Peyer's patch (tissue), 4 donors: ENCODE results near the gene CADPS2. TPM values are rescaled to one million over a fixed set of nuclear protein-coding genes. Genes with fewer than 3 reads are reported as not detected.

ENCODE experiments used
- DNase-seq, 3 donors: peaks; one replicate each; pipeline ENCODE4 v3.0.0-alpha.2; 2017 to 2019
- H3K27ac ChIP-seq, 4 donors: fragments of 200-600 bp; sonication (generic); one replicate each; pipeline ENCODE4 v1.5.1; 2016 to 2019
- H3K27me3 ChIP-seq, 2 donors: fragments of 200-600 bp; sonication (generic); one replicate each; pipeline ENCODE4 v1.5.1; 2019
- H3K36me3 ChIP-seq, 3 donors: fragments of 200-600 bp; sonication (generic); one replicate each; pipeline ENCODE4 v1.5.1; 2016 to 2019
- H3K4me1 ChIP-seq, 4 donors: fragments of 200-600 bp; sonication (generic); one replicate each; pipeline ENCODE4 v1.5.1; 2016 to 2019
- H3K4me3 ChIP-seq, 4 donors: fragments of 200-600 bp; sonication (generic); 1 replicate in 3 of 4; 2 replicates in 1 of 4; pipeline ENCODE4 v1.5.1; 2016 to 2019; ENCODE audit warnings: mild to moderate bottlenecking in 1 of 4
- H3K9me3 ChIP-seq, 4 donors: fragments of 200-600 bp; sonication (generic); one replicate each; pipeline ENCODE4 v1.5.1; 2016 to 2019; ENCODE audit warnings: mild to moderate bottlenecking in 1 of 4
- POLR2A ChIP-seq, 2 donors: fragments of 450-650 bp; IDR thresholded peaks; one replicate each; pipeline ENCODE4 v1.5.1; 2017; ENCODE audit warnings: antibody characterized with exemption in 2 of 2, mild to moderate bottlenecking in 2 of 2, moderate library complexity in 2 of 2
- total RNA-seq, 4 donors: library from RNA; depleted of rRNA; stranded (reverse); fragments of >200 nt; gene quantifications; one replicate each; pipeline ENCODE4 v1.1.0, GENCODE V29; 2016
- TF ChIP-seq, protein P1 (sequence below), 6 experiments: fragments of 450-650 bp in 4 of 6; fragments of 200-600 bp in 2 of 6; sonication (generic) in 1 of 6; IDR thresholded peaks; one replicate each; pipeline ENCODE4 v1.5.1; 2017 to 2019; ENCODE audit warnings: antibody characterized with exemption in 6 of 6, mild to moderate bottlenecking in 3 of 6, moderate library complexity in 1 of 6

The CADPS2 gene
- total RNA-seq, 4 donors from 2014 or later, result 11.4 to 21.5 (median 16.5) TPM

- TF ChIP-seq, protein P1, sequence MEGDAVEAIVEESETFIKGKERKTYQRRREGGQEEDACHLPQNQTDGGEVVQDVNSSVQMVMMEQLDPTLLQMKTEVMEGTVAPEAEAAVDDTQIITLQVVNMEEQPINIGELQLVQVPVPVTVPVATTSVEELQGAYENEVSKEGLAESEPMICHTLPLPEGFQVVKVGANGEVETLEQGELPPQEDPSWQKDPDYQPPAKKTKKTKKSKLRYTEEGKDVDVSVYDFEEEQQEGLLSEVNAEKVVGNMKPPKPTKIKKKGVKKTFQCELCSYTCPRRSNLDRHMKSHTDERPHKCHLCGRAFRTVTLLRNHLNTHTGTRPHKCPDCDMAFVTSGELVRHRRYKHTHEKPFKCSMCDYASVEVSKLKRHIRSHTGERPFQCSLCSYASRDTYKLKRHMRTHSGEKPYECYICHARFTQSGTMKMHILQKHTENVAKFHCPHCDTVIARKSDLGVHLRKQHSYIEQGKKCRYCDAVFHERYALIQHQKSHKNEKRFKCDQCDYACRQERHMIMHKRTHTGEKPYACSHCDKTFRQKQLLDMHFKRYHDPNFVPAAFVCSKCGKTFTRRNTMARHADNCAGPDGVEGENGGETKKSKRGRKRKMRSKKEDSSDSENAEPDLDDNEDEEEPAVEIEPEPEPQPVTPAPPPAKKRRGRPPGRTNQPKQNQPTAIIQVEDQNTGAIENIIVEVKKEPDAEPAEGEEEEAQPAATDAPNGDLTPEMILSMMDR (IDR thresholded peaks at IDR 0.05), result no peak
- TF ChIP-seq POLR2A (IDR thresholded peaks at IDR 0.05), result no peak
- no peaks in the 10 kb centered on the region for H3K27me3 ChIP-seq
- H3K4me1 ChIP-seq, result no peaks in the 10 kb centered on the region
- DNase-seq, result no peak
- H3K27ac ChIP-seq, result no peak overlapping the region
- no peaks in the 10 kb centered on the region for H3K9me3 ChIP-seq
- H3K4me3 ChIP-seq, result no peak overlapping the region
- H3K36me3 ChIP-seq, result no peaks in the 10 kb centered on the region
Observed at GRCh38 chr7:122791959-122792545, 94.2 kb downstream of the CADPS2 start.

DNA sequence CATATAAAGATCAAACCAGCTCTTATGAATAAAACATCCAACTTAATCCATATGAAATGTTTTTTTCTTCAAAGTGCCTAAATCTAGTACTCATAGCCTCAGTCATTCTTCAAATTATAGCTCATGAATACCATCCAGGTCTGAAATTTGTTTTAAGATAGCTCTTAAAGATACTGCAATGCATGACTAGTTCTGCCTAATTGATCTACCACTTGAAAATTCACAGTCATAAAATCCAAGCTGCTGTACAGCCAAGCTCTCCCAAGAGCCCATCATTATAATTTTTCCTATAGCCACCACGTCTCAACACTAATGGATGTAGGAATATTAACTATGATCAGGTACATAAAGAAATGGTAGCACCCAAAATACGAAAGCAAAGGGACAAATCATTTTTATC, 95.7 kb downstream of the CADPS2 start:
- H3K36me3 ChIP-seq, result no peaks in the 10 kb centered on the region
- no peaks in the 10 kb centered on the region for H3K27me3 ChIP-seq
- no peak for DNase-seq
- TF ChIP-seq POLR2A (IDR thresholded peaks at IDR 0.05), result no peak
- TF ChIP-seq, protein P1 (IDR thresholded peaks at IDR 0.05), result no peak
- H3K4me3 ChIP-seq, result no peak overlapping the region
- H3K9me3 ChIP-seq, result no peaks in the 10 kb centered on the region
- H3K27ac ChIP-seq, result no peak overlapping the region
- H3K4me1 ChIP-seq, result no peaks in the 10 kb centered on the region

DNA sequence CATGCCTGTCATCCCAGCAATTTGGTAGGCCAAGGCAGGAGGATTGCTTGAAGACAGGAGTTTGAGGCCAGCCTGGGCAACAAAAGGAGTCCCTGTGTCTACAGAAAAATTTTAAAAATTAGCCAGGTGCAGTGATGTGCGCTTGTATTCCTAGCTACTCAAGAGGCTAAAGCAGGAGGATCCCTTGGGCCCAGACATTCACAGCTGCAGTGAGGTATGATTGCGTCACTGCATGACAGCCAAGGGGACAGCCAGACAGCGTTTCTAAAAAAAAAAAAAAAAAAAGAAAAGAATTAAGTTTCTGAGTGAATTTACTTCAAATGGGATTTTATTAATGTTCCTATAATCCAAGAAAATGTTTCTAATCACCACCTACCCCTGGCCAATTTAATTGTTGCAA, 96.1 kb downstream of the CADPS2 start:
- Histone ChIP-seq H3K27ac (no peak overlapping the region), H3K4me3 (no peak overlapping the region), H3K27me3 (no peaks in the 10 kb centered on the region), H3K4me1 (no peaks in the 10 kb centered on the region), H3K9me3 (no peaks in the 10 kb centered on the region), H3K36me3 (no peaks in the 10 kb centered on the region)
- no peak for DNase-seq
- TF ChIP-seq, protein P1 (IDR thresholded peaks at IDR 0.05), result no peak
- TF ChIP-seq POLR2A (IDR thresholded peaks at IDR 0.05), result no peak

DNA sequence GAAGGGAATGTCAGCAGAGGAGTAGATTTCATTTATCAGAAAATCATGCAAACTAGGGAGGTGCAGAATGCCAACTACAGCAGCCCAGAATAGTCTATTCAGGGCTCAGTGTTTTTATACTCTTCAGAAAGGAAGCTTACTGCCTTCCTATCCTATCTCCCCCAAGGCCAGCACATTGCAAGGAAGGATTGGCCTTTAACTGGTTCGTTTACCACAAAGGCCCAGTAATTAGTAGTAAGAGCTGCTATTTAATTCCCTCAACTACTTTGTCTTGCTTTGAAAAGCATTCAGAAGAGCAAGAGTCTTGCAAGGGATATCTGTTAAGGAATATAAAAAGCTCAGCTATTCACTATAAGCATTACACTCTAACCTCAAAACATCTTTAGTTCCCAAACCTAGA, 97.1 kb downstream of the CADPS2 start:
- Histone ChIP-seq H3K4me3 (no peak overlapping the region), H3K9me3 (no peaks in the 10 kb centered on the region), H3K36me3 (no peaks in the 10 kb centered on the region), H3K4me1 (no peaks in the 10 kb centered on the region), H3K27ac (no peak overlapping the region), H3K27me3 (no peaks in the 10 kb centered on the region)
- no peak for TF ChIP-seq POLR2A (IDR thresholded peaks at IDR 0.05)
- TF ChIP-seq, protein P1 (IDR thresholded peaks at IDR 0.05), result no peak
- no peak for DNase-seq

GRCh38 chr7:122770686-122771335, 115.4 kb downstream of the CADPS2 start:
- no peaks in the 10 kb centered on the region for H3K36me3 ChIP-seq
- H3K27ac ChIP-seq, result no peak overlapping the region
- no peak for TF ChIP-seq POLR2A (IDR thresholded peaks at IDR 0.05)
- no peak overlapping the region for H3K4me3 ChIP-seq
- no peaks in the 10 kb centered on the region for H3K4me1 ChIP-seq
- DNase-seq, result no peak
- no peaks in the 10 kb centered on the region for H3K9me3 ChIP-seq
- no peaks in the 10 kb centered on the region for H3K27me3 ChIP-seq

DNA sequence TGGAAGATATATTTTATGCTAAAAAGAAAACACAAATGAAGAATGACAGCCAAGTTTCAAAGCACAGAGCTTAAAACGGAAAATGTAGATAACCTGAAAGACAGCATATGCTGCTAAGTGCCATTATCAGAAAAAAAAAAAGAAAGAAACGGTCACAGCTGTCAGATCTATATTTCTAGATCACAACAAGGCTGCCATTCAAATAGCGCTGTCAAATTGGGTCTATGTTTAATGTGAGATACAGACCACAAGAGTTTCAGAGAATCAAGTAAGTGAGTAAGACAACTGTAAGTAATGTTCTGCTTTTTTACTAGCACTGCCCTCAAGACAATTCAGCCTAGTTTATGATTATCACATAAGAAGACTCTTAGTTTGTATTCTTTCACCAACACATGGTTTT, 117.4 kb downstream of the CADPS2 start:
- no peak overlapping the region for H3K4me3 ChIP-seq
- H3K9me3 ChIP-seq, result no peaks in the 10 kb centered on the region
- H3K27me3 ChIP-seq, result no peaks in the 10 kb centered on the region
- TF ChIP-seq, protein P1 (IDR thresholded peaks at IDR 0.05), result no peak
- no peak for TF ChIP-seq POLR2A (IDR thresholded peaks at IDR 0.05)
- H3K27ac ChIP-seq, result no peak overlapping the region
- H3K4me1 ChIP-seq, result no peaks in the 10 kb centered on the region
- no peak for DNase-seq
- H3K36me3 ChIP-seq, result no peaks in the 10 kb centered on the region
